GM12878 (cell line): ENCODE data around the gene C20orf96. TPM values are rescaled to one million over a fixed set of nuclear protein-coding genes. Genes with fewer than 3 reads are reported as not detected.

ENCODE experiments used
- ASH2L ChIP-seq: fragments of 300-600, 200-600 bp; sonication (generic); IDR thresholded peaks from 2 replicates; pipeline ENCODE4 v1.6.1; 2017; ENCODE audit warnings: low read depth, mild to moderate bottlenecking, borderline replicate concordance
- BACH1 ChIP-seq: fragments of 450-650 bp; IDR thresholded peaks from 2 replicates; pipeline ENCODE4 v1.6.1; 2017; ENCODE audit warnings: mild to moderate bottlenecking, borderline replicate concordance
- BMI1 ChIP-seq: fragments of 450-650 bp; IDR thresholded peaks from 2 replicates; pipeline ENCODE4 v1.6.1; 2016; ENCODE audit warnings: mild to moderate bottlenecking, moderate library complexity, borderline replicate concordance
- CREB1 ChIP-seq: IDR thresholded peaks from 2 replicates; pipeline ENCODE4 v1.6.1; 2012; ENCODE audit warnings: low read depth, mild to moderate bottlenecking, inconsistent platforms
- CUX1 ChIP-seq: IDR thresholded peaks from 2 replicates; pipeline ENCODE4 v1.6.1; 2012; ENCODE audit warnings: improper control_type of control experiment, low read depth, low read length; ENCODE audit not compliant: insufficient replicate concordance
- EED ChIP-seq: sonication (generic); IDR thresholded peaks from 2 replicates; pipeline ENCODE4 v1.6.1; 2016; ENCODE audit warnings: antibody characterized with exemption, low read depth
- ETV6 ChIP-seq, 2 experiments: fragments of 450-650 bp in 1 of 2; IDR thresholded peaks in 1 of 2; conservative IDR thresholded peaks in 1 of 2; 2 replicates each; pipeline ENCODE4 v1.6.1; 2014; ENCODE audit warnings: antibody characterized with exemption in 1 of 2, borderline replicate concordance in 1 of 2, low read depth in 1 of 2, mild to moderate bottlenecking in 1 of 2, moderate library complexity in 1 of 2
- EZH2 ChIP-seq: IDR thresholded peaks from 2 replicates; pipeline ENCODE4 v1.6.1; 2012; ENCODE audit warnings: low read depth, mild to moderate bottlenecking, control low read depth, inconsistent platforms, low read length, borderline replicate concordance; ENCODE audit not compliant: control insufficient read depth
- FOS ChIP-seq: IDR thresholded peaks from 3 replicates; pipeline ENCODE4 v1.6.1; 2011; ENCODE audit warnings: borderline replicate concordance; ENCODE audit not compliant: insufficient read length; ENCODE audit errors: extremely low read depth
- FOXK2 ChIP-seq: fragments of 450-650 bp; IDR thresholded peaks from 2 replicates; pipeline ENCODE4 v1.6.1; 2017; ENCODE audit warnings: mild to moderate bottlenecking, moderate library complexity
- GABPA ChIP-seq: IDR thresholded peaks from 2 replicates; pipeline ENCODE4 v1.6.1; 2014; ENCODE audit warnings: antibody characterized with exemption, low read depth, mild to moderate bottlenecking, inconsistent platforms
- IKZF1 ChIP-seq: fragments of 450-650 bp; conservative IDR thresholded peaks from 2 replicates; pipeline ENCODE4 v1.6.1; 2017; ENCODE audit warnings: antibody characterized with exemption, mild to moderate bottlenecking
- IKZF2 ChIP-seq, 2 experiments: fragments of 450-650 bp; IDR thresholded peaks; 2 replicates each; pipeline ENCODE4 v1.6.1; 2017; ENCODE audit warnings: mild to moderate bottlenecking in 2 of 2, moderate library complexity in 2 of 2
- IRF5 ChIP-seq: fragments of 450-650 bp; IDR thresholded peaks from 2 replicates; pipeline ENCODE4 v1.6.1; 2017; ENCODE audit warnings: borderline replicate concordance
- JUND ChIP-seq: IDR thresholded peaks from 2 replicates; pipeline ENCODE4 v1.6.1; 2012; ENCODE audit warnings: low read depth, mild to moderate bottlenecking, low read length, improper control_type of control experiment, moderate library complexity
- NFXL1 ChIP-seq: fragments of 450-650 bp; IDR thresholded peaks from 2 replicates; pipeline ENCODE4 v1.6.1; 2017; ENCODE audit warnings: antibody characterized with exemption, mild to moderate bottlenecking, borderline replicate concordance
- PAX5 ChIP-seq: IDR thresholded peaks from 2 replicates; pipeline ENCODE4 v1.6.1; 2011; ENCODE audit warnings: low read depth, low read length, borderline replicate concordance
- POLR2AphosphoS2 ChIP-seq: IDR thresholded peaks from 2 replicates; pipeline ENCODE4 v1.6.1; 2011; ENCODE audit warnings: low read depth, mild to moderate bottlenecking, low read length, improper control_type of control experiment, moderate library complexity
- RUNX3 ChIP-seq: IDR thresholded peaks from 2 replicates; pipeline ENCODE4 v1.6.1; 2012; ENCODE audit warnings: low read length, inconsistent platforms
- SKIL ChIP-seq: fragments of 450-650 bp; IDR thresholded peaks from 2 replicates; pipeline ENCODE4 v1.6.1; 2017; ENCODE audit warnings: mild to moderate bottlenecking, low read depth, inconsistent platforms; ENCODE audit not compliant: poor library complexity, severe bottlenecking
- YBX1 ChIP-seq: fragments of 450-650 bp; IDR thresholded peaks from 2 replicates; pipeline ENCODE4 v1.6.1; 2016; ENCODE audit warnings: antibody characterized with exemption
- polyA plus RNA-seq, 11 experiments: library from polyadenylated mRNA; depleted of rRNA in 4 of 11; unstranded in 6 of 11; stranded (reverse) in 5 of 11; fragments of >200 nt; fragmentation: Nextera tagmentation in 4 of 11; fragmentation: Illumina TruSeq in 1 of 11; extraction: Ambion mirVana in 4 of 11; extraction: Trizol in 1 of 11; gene quantifications; 1 replicate in 1 of 11; 2 replicates in 10 of 11; pipeline versions ENCODE4 v1.2.1 to v1.2.3, GENCODE V29; 2011 to 2016; ENCODE audit warnings: inconsistent platforms in 2 of 11, missing spikeins in 2 of 11, low read depth in 1 of 11
- total RNA-seq, 4 experiments: library from RNA; depleted of rRNA in 3 of 4; stranded (reverse); fragments of >200 nt in 3 of 4; fragmentation: Illumina TruSeq in 1 of 4; extraction: Trizol in 1 of 4; gene quantifications; 2 replicates each; pipeline versions ENCODE4 v1.2.1 to v1.2.3, GENCODE V29; 2013 to 2021

C20orf96 gene
- total and polyA plus RNA-seq, 10 of the 15 experiments (the other 5 are each of a cell fraction or from before 2014, with no cell fraction given): 1.4 to 8.6 (median 5.9) TPM

- TF ChIP-seq IKZF1: peak; percentile 73
- TF ChIP-seq ASH2L: 0 out of 2 replicates have a peak, but pooled peaks have one; percentile 54
- no peak for TF ChIP-seq GABPA
- TF ChIP-seq FOS: no peak
- 0 out of 2 replicates have a peak, but pooled peaks have one; percentile 27 for TF ChIP-seq PAX5
- TF ChIP-seq BMI1: no peak
- no peak for TF ChIP-seq EZH2
- TF ChIP-seq IKZF2 (IDR thresholded peaks at IDR 0.05): peak; percentile 48 to 51; a peak in 2 of 4 replicates
- TF ChIP-seq RUNX3: peak; percentile 81
- peak; percentile 60; the same call in 1 of the 2 replicates for TF ChIP-seq BACH1
- no peak for TF ChIP-seq YBX1
- TF ChIP-seq IRF5: no peak
- no peak for TF ChIP-seq CUX1
- TF ChIP-seq SKIL: no peak
- TF ChIP-seq CREB1: peak; percentile 88
- peak in 1 of 2 experiments; percentile 39; a peak in 1 of 4 replicates for TF ChIP-seq ETV6 (conservative IDR thresholded peaks at IDR 0.05 in 1 of 2, IDR thresholded peaks at IDR 0.05 in 1 of 2; ENCODE audit: borderline replicate concordance in 1 of 2, low read depth in 1 of 2)
- no peak for TF ChIP-seq FOXK2
- TF ChIP-seq NFXL1: 0 out of 2 replicates have a peak, but pooled peaks have one; percentile 33
- TF ChIP-seq POLR2AphosphoS2: peak; percentile 43; the same call in 1 of the 2 replicates
- no peak for TF ChIP-seq JUND
- TF ChIP-seq EED: peak; percentile 79
Measured at GRCh38 chr20:297098-297924, 6.8 kb upstream of the C20orf96 start, which contains the start of gene ZCCHC3 (continued).
